T-cell (primary cell): Measurements from ENCODE around the gene ABCA5. TPM values are rescaled to one million over a fixed set of nuclear protein-coding genes. Genes with fewer than 3 reads are reported as not detected.

Experiments used
- ATAC-seq, 4 experiments: fragments of 200-7000 bp in 3 of 4; fragments of 150-1000 bp in 1 of 4; cut with Tn5 transposase; replicated peaks in 1 of 4; 1 replicate in 3 of 4; 2 replicates in 1 of 4; pipeline ENCODE4 v1.10.0; 2021; ENCODE audit warnings: moderate library complexity in 3 of 4, mild to moderate bottlenecking in 2 of 4, moderate number of reproducible peaks in 1 of 4
- CTCF ChIA-PET, 2 donors: fragments of 300-600 bp; sonication (Branson Sonifier 250); formaldehyde crosslinking; loops; one replicate each; lab custom pipeline; 2022; ENCODE audit warnings: antibody characterized with exemption in 2 of 2; lab: Charles Lee
- POLR2A ChIA-PET, 2 donors: fragments of 300-600 bp; sonication (Branson Sonifier 250); formaldehyde crosslinking; loops; one replicate each; lab custom pipeline; 2022; ENCODE audit warnings: antibody characterized with exemption in 2 of 2; lab: Charles Lee
- DNase-seq, 35 experiments: peaks; one replicate each; pipeline versions ENCODE4 v3.0.0 to v3.0.0-alpha.2; 2013 to 2023
- H3K27ac ChIP-seq: one replicate; pipeline ENCODE4 v1.5.1; 2013; ENCODE audit warnings: low read length
- H3K27me3 ChIP-seq, 2 experiments: replicated peaks in 1 of 2; 1 replicate in 1 of 2; 2 replicates in 1 of 2; pipeline versions ENCODE4 v1.6.1 to v1.7.0; 2013; ENCODE audit warnings: low read length in 1 of 2, mixed read lengths in 1 of 2; ENCODE audit not compliant: control insufficient read depth in 2 of 2, insufficient read depth in 2 of 2; ENCODE audit errors: extremely low read depth in 1 of 2
- H3K36me3 ChIP-seq, 2 donors: 1 replicate in 1 of 2; 2 replicates in 1 of 2; pipeline versions ENCODE4 v1.6.1 to v1.7.0; 2013; ENCODE audit warnings: low read length in 1 of 2; ENCODE audit not compliant: control insufficient read depth in 2 of 2, insufficient read depth in 1 of 2; ENCODE audit errors: extremely low read depth in 1 of 2
- H3K4me1 ChIP-seq, 2 experiments: 1 replicate in 1 of 2; 2 replicates in 1 of 2; pipeline versions ENCODE4 v1.6.1 to v1.7.0; 2013; ENCODE audit warnings: low read length in 2 of 2, mixed read lengths in 1 of 2; ENCODE audit not compliant: insufficient read depth in 2 of 2, control insufficient read depth in 1 of 2; ENCODE audit errors: extremely low read depth in 1 of 2
- H3K4me3 ChIP-seq, 2 donors: 1 replicate in 1 of 2; 2 replicates in 1 of 2; pipeline versions ENCODE4 v1.5.1 to v1.7.0; 2013; ENCODE audit warnings: mild to moderate bottlenecking in 2 of 2, low read length in 1 of 2, moderate library complexity in 1 of 2; ENCODE audit not compliant: control insufficient read depth in 1 of 2; ENCODE audit errors: extremely low read depth in 1 of 2
- H3K9me3 ChIP-seq: 2 replicates; pipeline ENCODE4 v1.7.0; 2013
- H3K27ac Mint-ChIP-seq, 2 donors: one replicate each; pipeline ENCODE4 v1.8.0; 2020 to 2021; ENCODE audit warnings: mild to moderate bottlenecking in 2 of 2, mixed read lengths in 2 of 2
- H3K27me3 Mint-ChIP-seq, 2 donors: one replicate each; pipeline ENCODE4 v1.8.0; 2021 to 2022; ENCODE audit warnings: mixed read lengths in 2 of 2
- H3K36me3 Mint-ChIP-seq: one replicate; pipeline ENCODE4 v1.8.0; 2021; ENCODE audit warnings: mixed read lengths
- H3K4me1 Mint-ChIP-seq, 3 donors: one replicate each; pipeline ENCODE4 v1.8.0; 2020 to 2022; ENCODE audit warnings: mixed read lengths in 3 of 3, mild to moderate bottlenecking in 1 of 3
- H3K4me3 Mint-ChIP-seq, 3 donors: one replicate each; pipeline ENCODE4 v1.8.0; 2020 to 2022; ENCODE audit warnings: mild to moderate bottlenecking in 3 of 3, mixed read lengths in 3 of 3, moderate library complexity in 3 of 3
- H3K9me3 Mint-ChIP-seq, 3 donors: one replicate each; pipeline ENCODE4 v1.8.0; 2020 to 2022; ENCODE audit warnings: mixed read lengths in 3 of 3
- WGBS: methylation state at CpG from one replicate; pipeline ENCODE4 v1.1.5; 2013; ENCODE audit warnings: missing lambda C conversion rate; ENCODE audit not compliant: insufficient coverage; 5-methylcytosine and 5-hydroxymethylcytosine counted together
- total RNA-seq, 35 experiments: library from RNA in 6 of 35; stranded (reverse) in 6 of 35; fragments of 120-200 nt in 1 of 35; gene quantifications; one replicate each; pipeline versions ENCODE4 v1.2.1 to v1.2.4 and lab custom pipeline; 2013 to 2026

Gene ABCA5
- total RNA-seq, 5 donors from 2014 or later (not counting 1 experiment from before 2014, with no cell fraction given), result 31.9 to 45.2 (median 42.7) TPM

GRCh38 chr17:69275751-69276150 is 51.2 kb downstream of the ABCA5 start:
- no peaks in the 10 kb centered on the region for H3K27me3 ChIP-seq
- POLR2A ChIA-PET, result no interaction called here
- no peak overlapping the region for H3K4me3 Mint-ChIP-seq
- no peak overlapping the region for H3K27ac ChIP-seq
- no peak for ATAC-seq
- no peak overlapping the region for H3K4me3 ChIP-seq
- no peaks in the 10 kb centered on the region for H3K4me1 Mint-ChIP-seq
- peaks cover 40% of the 10 kb centered on the region for H3K36me3 Mint-ChIP-seq
- H3K27ac Mint-ChIP-seq, result no peak overlapping the region
- H3K4me1 ChIP-seq, result no peaks in the 10 kb centered on the region
- peaks cover 0 to 7% of the 10 kb centered on the region in 2 donors for H3K36me3 ChIP-seq
- CTCF ChIA-PET, result interaction anchor here in 1 of 2 donors (0.7 kb wide), 1 partner anchor 70 kb away, joined by 4 read pairs; no protein-coding TSS in a partner anchor
- no peaks in the 10 kb centered on the region for H3K9me3 ChIP-seq
- WGBS, result no CpG with 5 or more reads among the region's 4 CpGs
- no peak for DNase-seq
- no peaks in the 10 kb centered on the region for H3K9me3 Mint-ChIP-seq
- no peaks in the 10 kb centered on the region for H3K27me3 Mint-ChIP-seq

DNA sequence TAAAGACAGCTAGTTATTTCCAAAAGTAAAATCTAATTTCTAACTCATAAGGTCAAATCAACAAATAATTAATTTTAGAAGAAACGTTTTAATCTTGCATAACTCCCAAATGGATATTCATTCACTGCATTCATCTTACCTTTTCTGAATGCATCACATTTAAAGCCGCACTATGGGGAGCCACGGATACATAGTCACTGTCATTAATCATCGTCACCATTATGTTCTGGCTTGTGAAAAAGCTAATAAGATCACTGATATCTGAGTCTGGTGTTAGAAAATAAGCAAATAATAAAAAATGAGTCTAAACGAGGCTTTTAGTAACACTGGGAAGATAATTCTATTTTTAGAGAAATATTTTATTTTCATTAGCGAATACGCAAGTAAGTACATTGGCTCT is 55.9 kb downstream of the ABCA5 start:
- no peak for ATAC-seq
- Histone ChIP-seq H3K27ac (no peak overlapping the region), H3K9me3 (no peaks in the 10 kb centered on the region), H3K36me3 (peaks cover 0 to 3% of the 10 kb centered on the region in 2 donors), H3K4me1 (no peaks in the 10 kb centered on the region), H3K27me3 (no peaks in the 10 kb centered on the region), H3K4me3 (no peak overlapping the region)
- Mint-ChIP-seq H3K4me1 (no peaks in the 10 kb centered on the region), H3K36me3 (peaks cover 27% of the 10 kb centered on the region), H3K27me3 (no peaks in the 10 kb centered on the region), H3K27ac (no peak overlapping the region), H3K4me3 (no peak overlapping the region), H3K9me3 (no peaks in the 10 kb centered on the region)
- POLR2A ChIA-PET, result no interaction called here
- DNase-seq, result no peak
- no CpG with 5 or more reads among the region's 7 CpGs for WGBS
- CTCF ChIA-PET, result no interaction called here

- ATAC-seq, result no peak
- no peak overlapping the region for H3K27ac Mint-ChIP-seq
- H3K27me3 ChIP-seq, result no peaks in the 10 kb centered on the region
- no peak overlapping the region for H3K27ac ChIP-seq
- H3K27me3 Mint-ChIP-seq, result no peaks in the 10 kb centered on the region
- CTCF ChIA-PET, result no interaction called here
- H3K9me3 ChIP-seq, result no peaks in the 10 kb centered on the region
- WGBS, result 86% methylated on average over 1 of the region's 6 CpGs
- H3K9me3 Mint-ChIP-seq, result no peaks in the 10 kb centered on the region
- POLR2A ChIA-PET, result no interaction called here
- H3K4me3 Mint-ChIP-seq, result no peak overlapping the region
- H3K4me1 Mint-ChIP-seq, result no peaks in the 10 kb centered on the region
- H3K36me3 ChIP-seq, result no peaks in the 10 kb centered on the region
- H3K4me1 ChIP-seq, result no peaks in the 10 kb centered on the region
- H3K36me3 Mint-ChIP-seq, result peaks cover 31% of the 10 kb centered on the region
- no peak overlapping the region for H3K4me3 ChIP-seq
- no peak for DNase-seq
Observed at GRCh38 chr17:69269131-69269998, 57.6 kb downstream of the ABCA5 start.

DNA sequence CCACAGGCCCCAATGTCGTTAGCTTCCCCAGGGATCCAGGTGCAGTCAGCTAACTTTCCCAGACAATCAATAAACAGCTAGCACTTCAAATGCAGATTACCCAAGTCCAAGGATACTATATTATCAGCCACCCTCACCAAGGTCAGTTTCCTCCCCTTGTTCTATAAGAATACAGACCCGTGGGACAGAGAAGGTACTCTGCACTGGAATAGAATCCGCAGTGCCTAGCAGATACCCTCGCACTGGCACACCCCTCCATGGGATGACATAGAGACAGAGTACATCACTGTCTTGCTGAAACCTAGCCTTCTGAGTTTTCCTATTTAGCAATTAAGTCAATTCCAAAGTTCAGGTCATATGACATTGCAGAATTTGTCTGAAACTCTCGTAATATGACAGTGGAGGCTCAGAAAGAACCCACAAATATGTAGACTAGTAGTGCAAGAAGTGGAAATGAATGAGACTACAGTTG is 58.4 kb downstream of the ABCA5 start:
- H3K27me3 ChIP-seq, result no peaks in the 10 kb centered on the region
- no peak overlapping the region for H3K4me3 ChIP-seq
- ChIA-PET POLR2A (no interaction called here), CTCF (no interaction called here)
- no peak overlapping the region for H3K27ac ChIP-seq
- WGBS, result 91% methylated on average over 4 of the region's 5 CpGs
- no peaks in the 10 kb centered on the region for H3K9me3 ChIP-seq
- no peaks in the 10 kb centered on the region for H3K4me1 ChIP-seq
- Mint-ChIP-seq H3K36me3 (peaks cover 29% of the 10 kb centered on the region), H3K9me3 (no peaks in the 10 kb centered on the region), H3K4me3 (no peak overlapping the region), H3K27ac (no peak overlapping the region), H3K27me3 (no peaks in the 10 kb centered on the region), H3K4me1 (no peaks in the 10 kb centered on the region)
- H3K36me3 ChIP-seq, result no peaks in the 10 kb centered on the region
- DNase-seq, result no peak
- no peak for ATAC-seq

- H3K27ac ChIP-seq, result no peak overlapping the region
- no peaks in the 10 kb centered on the region for H3K27me3 ChIP-seq
- H3K27ac Mint-ChIP-seq, result no peak overlapping the region
- H3K9me3 ChIP-seq, result no peaks in the 10 kb centered on the region
- H3K4me3 Mint-ChIP-seq, result no peak overlapping the region
- no peak for DNase-seq
- CTCF ChIA-PET, result no interaction called here
- no peaks in the 10 kb centered on the region for H3K27me3 Mint-ChIP-seq
- H3K9me3 Mint-ChIP-seq, result no peaks in the 10 kb centered on the region
- H3K4me1 Mint-ChIP-seq, result no peaks in the 10 kb centered on the region
- WGBS, result no CpG with 5 or more reads among the region's 3 CpGs
- peaks cover 34% of the 10 kb centered on the region for H3K36me3 Mint-ChIP-seq
- H3K36me3 ChIP-seq, result no peaks in the 10 kb centered on the region
- POLR2A ChIA-PET, result no interaction called here
- no peaks in the 10 kb centered on the region for H3K4me1 ChIP-seq
- no peak overlapping the region for H3K4me3 ChIP-seq
- ATAC-seq, result no peak
Observed at GRCh38 chr17:69267219-69267618, 59.7 kb downstream of the ABCA5 start.

DNA sequence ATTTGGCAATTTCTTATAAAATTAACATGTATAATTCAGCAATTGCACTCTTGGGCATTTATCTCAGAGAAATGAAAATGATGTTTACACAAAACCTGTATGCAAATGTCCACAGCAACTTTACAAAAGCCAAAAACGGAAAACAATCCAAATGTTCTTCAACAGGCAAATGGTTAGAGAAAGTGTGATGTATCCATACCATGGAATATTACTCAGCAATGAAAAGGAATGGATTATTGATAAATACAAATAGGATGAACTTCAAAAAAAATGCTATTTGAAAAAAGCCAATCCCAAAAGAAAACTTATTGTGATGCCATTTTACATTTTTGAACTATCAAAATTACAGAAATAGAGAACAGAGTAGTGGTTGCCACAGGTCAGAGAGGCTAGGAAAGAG is 61.1 kb downstream of the ABCA5 start:
- Mint-ChIP-seq H3K4me3 (no peak overlapping the region), H3K27ac (no peak overlapping the region), H3K27me3 (no peaks in the 10 kb centered on the region), H3K4me1 (no peaks in the 10 kb centered on the region), H3K36me3 (peaks cover 31% of the 10 kb centered on the region), H3K9me3 (no peaks in the 10 kb centered on the region)
- no CpG with 5 or more reads among the region's 1 CpG for WGBS
- Histone ChIP-seq H3K9me3 (no peaks in the 10 kb centered on the region), H3K27ac (no peak overlapping the region), H3K4me3 (no peak overlapping the region), H3K4me1 (no peaks in the 10 kb centered on the region), H3K36me3 (no peaks in the 10 kb centered on the region), H3K27me3 (no peaks in the 10 kb centered on the region)
- ATAC-seq (no peak), DNase-seq (no peak)
- CTCF ChIA-PET, result interaction anchor here in 1 of 2 donors (0.6 kb wide), 1 partner anchor 1016 kb away, joined by 3 read pairs; no protein-coding TSS in a partner anchor
- POLR2A ChIA-PET, result no interaction called here
